PC-3 (cell line): ENCODE results near the gene KRT8. TPM values are rescaled to one million over a fixed set of nuclear protein-coding genes. Genes with fewer than 3 reads are reported as not detected.

Source experiments
- ATAC-seq: fragments of 200-7000 bp; cut with Tn5 transposase; 2 replicates; pipeline ENCODE4 v1.9.1; 2020; ENCODE audit warnings: mild to moderate bottlenecking, moderate library complexity
- BruUV-seq: library from RNA; stranded (reverse); fragments of 400-500 nt; replicated peaks from 2 replicates; lab custom pipeline; 2021; lab: Mats Ljungman, UMichigan
- CTCF ChIA-PET: fragments of 300-600 bp; sonication (Branson Sonifier 250); formaldehyde crosslinking; loops from one replicate; lab custom pipeline; 2022; ENCODE audit warnings: antibody characterized with exemption; lab: Charles Lee
- POLR2A ChIA-PET: fragments of 300-600 bp; sonication (Branson Sonifier 250); formaldehyde crosslinking; loops from one replicate; lab custom pipeline; 2022; ENCODE audit warnings: antibody characterized with exemption; ENCODE audit not compliant: unreplicated experiment; lab: Charles Lee
- DNase-seq: peaks from one replicate; pipeline ENCODE4 v3.0.0-alpha.2; 2015
- H2AFZ ChIP-seq: fragments of 300-600 bp; sonication (generic); 2 replicates; pipeline ENCODE4 v1.6.0; 2016; ENCODE audit warnings: antibody characterized with exemption, low read length
- H3F3A ChIP-seq: fragments of 300-600 bp; sonication (generic); one replicate; pipeline ENCODE4 v1.6.0; 2017; ENCODE audit warnings: antibody characterized with exemption, low read length, control low read depth, mild to moderate bottlenecking; ENCODE audit not compliant: unreplicated experiment
- H3K27ac ChIP-seq: fragments of 300-600 bp; sonication (generic); 2 replicates; pipeline ENCODE4 v1.5.1; 2016; ENCODE audit warnings: mild to moderate bottlenecking, low read length
- H3K27me3 ChIP-seq: fragments of 300-600 bp; sonication (generic); 2 replicates; pipeline ENCODE4 v1.6.1; 2016; ENCODE audit warnings: low read length, mixed read lengths
- H3K36me3 ChIP-seq: fragments of 300-600 bp; sonication (generic); 2 replicates; pipeline ENCODE4 v1.6.1; 2016; ENCODE audit warnings: low read depth, mixed run types, low read length, mixed read lengths
- H3K4me1 ChIP-seq: fragments of 300-600 bp; sonication (generic); 2 replicates; pipeline ENCODE4 v1.5.1; 2016; ENCODE audit warnings: low read length; ENCODE audit not compliant: insufficient read depth
- H3K4me2 ChIP-seq: fragments of 300-600 bp; sonication (generic); 2 replicates; pipeline ENCODE4 v1.6.0; 2016; ENCODE audit warnings: low read length
- H3K4me3 ChIP-seq: fragments of 300-600 bp; sonication (generic); 2 replicates; pipeline ENCODE4 v1.5.1; 2016; ENCODE audit warnings: mild to moderate bottlenecking, low read length, mixed read lengths
- H3K79me2 ChIP-seq: fragments of 300-600 bp; sonication (generic); 2 replicates; pipeline ENCODE4 v1.6.1; 2017; ENCODE audit warnings: low read length, mixed read lengths
- H3K9ac ChIP-seq: fragments of 300-600 bp; sonication (generic); 2 replicates; pipeline ENCODE4 v1.6.0; 2016; ENCODE audit warnings: mild to moderate bottlenecking, low read length
- H3K9me2 ChIP-seq: fragments of 300-600 bp; sonication (generic); replicated peaks from 2 replicates; pipeline ENCODE4 v1.6.1; 2016; ENCODE audit warnings: mixed run types, low read length, mixed read lengths
- H3K9me3 ChIP-seq: fragments of 300-600 bp; sonication (generic); 2 replicates; pipeline ENCODE4 v1.6.1; 2016; ENCODE audit warnings: low read length, mixed read lengths
- H4K20me1 ChIP-seq: fragments of 300-600 bp; sonication (generic); 2 replicates; pipeline ENCODE4 v1.6.1; 2016; ENCODE audit warnings: low read length, mixed read lengths
- EZH2 ChIP-seq: fragments of 300-600 bp; sonication (generic); IDR thresholded peaks from one replicate; pipeline ENCODE4 v1.6.1; 2017; ENCODE audit warnings: antibody characterized with exemption, mild to moderate bottlenecking, low read length; ENCODE audit not compliant: unreplicated experiment
- EZH2phosphoT487 ChIP-seq: fragments of 300-600 bp; sonication (generic); IDR thresholded peaks from 2 replicates; pipeline ENCODE4 v1.6.1; 2018; ENCODE audit warnings: mild to moderate bottlenecking, antibody characterized with exemption, low read length, borderline replicate concordance
- intact Hi-C: fragments of 100-400 bp; cut with micrococcal nuclease; formaldehyde crosslinking; loops from 2 replicates; pipeline ENCODE4 v1.9.0; 2023
- total RNA-seq: library from RNA; depleted of rRNA; stranded (reverse); fragments of >200 nt; gene quantifications from 2 replicates; pipeline ENCODE4 v1.2.3, GENCODE V29; 2014
- TF ChIP-seq, protein P1 (sequence below): fragments of 300-600 bp; sonication (generic); conservative IDR thresholded peaks from 2 replicates; pipeline ENCODE4 v1.5.1; 2017; ENCODE audit warnings: antibody characterized with exemption, low read depth, mild to moderate bottlenecking, low read length

The KRT8 gene
- total RNA-seq, 1 experiment from 2014 or later: 719 TPM

DNA sequence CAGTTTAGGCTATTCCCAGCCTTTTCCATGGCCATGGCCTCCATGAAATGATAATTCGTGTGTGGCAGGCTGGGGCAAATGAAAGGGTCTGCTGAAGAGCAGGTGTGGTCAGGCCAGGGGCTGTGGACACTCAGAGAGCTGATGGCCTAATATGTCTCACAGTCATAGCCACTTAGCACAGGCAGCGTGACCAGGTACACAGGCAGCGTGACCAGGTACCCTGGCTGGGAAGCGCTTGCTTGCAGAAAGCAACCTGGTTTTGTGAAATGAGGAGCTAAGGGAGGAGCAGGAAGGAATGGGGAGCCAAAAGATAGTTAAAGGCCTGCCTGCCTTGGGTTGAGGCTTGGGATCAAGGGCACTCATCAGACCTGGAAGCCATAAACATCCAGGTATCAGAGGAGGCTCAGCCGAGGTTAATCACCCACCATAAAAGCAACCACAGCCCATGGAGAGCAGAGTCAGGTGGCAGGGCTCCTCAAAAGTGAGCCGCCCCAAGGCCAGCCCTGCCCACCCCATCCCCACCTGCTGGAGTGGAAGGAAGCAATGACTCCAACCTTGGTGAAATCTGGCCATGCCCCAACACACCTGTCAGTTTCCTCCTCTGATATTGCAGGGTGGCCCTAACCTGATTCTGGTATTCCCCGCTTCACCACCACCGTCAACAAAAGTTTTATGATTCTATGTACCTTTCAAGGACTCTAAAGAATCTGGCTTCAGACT is 8.0 kb upstream of the KRT8 start:
- DNase-seq: no peak
- TF ChIP-seq EZH2 (no peak), EZH2phosphoT487 (no peak)
- TF ChIP-seq, protein P1, sequence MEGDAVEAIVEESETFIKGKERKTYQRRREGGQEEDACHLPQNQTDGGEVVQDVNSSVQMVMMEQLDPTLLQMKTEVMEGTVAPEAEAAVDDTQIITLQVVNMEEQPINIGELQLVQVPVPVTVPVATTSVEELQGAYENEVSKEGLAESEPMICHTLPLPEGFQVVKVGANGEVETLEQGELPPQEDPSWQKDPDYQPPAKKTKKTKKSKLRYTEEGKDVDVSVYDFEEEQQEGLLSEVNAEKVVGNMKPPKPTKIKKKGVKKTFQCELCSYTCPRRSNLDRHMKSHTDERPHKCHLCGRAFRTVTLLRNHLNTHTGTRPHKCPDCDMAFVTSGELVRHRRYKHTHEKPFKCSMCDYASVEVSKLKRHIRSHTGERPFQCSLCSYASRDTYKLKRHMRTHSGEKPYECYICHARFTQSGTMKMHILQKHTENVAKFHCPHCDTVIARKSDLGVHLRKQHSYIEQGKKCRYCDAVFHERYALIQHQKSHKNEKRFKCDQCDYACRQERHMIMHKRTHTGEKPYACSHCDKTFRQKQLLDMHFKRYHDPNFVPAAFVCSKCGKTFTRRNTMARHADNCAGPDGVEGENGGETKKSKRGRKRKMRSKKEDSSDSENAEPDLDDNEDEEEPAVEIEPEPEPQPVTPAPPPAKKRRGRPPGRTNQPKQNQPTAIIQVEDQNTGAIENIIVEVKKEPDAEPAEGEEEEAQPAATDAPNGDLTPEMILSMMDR: no peak
- no peaks in the 10 kb centered on the region for H4K20me1 ChIP-seq
- no TSS peak for BruUV-seq
- ChIA-PET POLR2A (no interaction called here), CTCF (no interaction called here)
- H3F3A ChIP-seq: no peaks in the 10 kb centered on the region
- H3K4me2 ChIP-seq: no peak overlapping the region
- no peak overlapping the region for H2AFZ ChIP-seq
- no peaks in the 10 kb centered on the region for H3K27me3 ChIP-seq
- no peaks in the 10 kb centered on the region for H3K9me3 ChIP-seq
- H3K27ac ChIP-seq: no peak overlapping the region
- ATAC-seq: no peak
- intact Hi-C loops: no loop called here
- peaks cover 21% of the 10 kb centered on the region for H3K4me1 ChIP-seq
- H3K9me2 ChIP-seq: no peaks in the 10 kb centered on the region
- H3K36me3 ChIP-seq: no peaks in the 10 kb centered on the region
- H3K79me2 ChIP-seq: no peaks in the 10 kb centered on the region
- no peak overlapping the region for H3K4me3 ChIP-seq
- H3K9ac ChIP-seq: no peak overlapping the region

DNA sequence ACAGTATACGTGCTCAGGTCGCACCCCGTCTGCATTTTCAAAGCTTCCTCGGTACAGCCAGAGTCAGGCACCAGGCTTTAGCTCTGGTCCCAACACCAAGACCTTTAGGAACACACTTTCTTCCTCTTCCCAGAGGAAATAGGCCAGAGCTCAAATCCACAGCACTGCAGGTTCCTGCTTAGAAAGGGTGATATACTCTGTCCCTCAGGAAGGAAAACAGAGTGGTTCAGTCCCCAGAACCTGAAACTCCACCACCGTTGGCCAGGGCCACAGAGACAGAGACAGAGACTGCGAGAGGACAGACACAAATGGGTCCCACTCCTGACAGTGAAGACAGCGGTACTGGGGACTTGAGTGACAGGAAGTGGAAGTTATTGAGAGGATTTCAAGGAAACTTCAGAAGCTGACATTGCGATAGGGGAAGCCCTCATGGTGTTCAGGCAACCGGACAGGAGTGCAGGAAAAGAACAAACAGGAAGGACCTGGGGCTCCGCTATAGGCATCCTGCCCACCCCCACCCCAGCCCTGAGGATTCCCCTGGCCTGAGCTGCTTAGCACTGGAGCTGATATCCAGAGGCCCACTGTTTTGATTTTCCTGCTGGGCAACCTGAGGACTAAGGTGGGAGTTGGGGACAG is 5.5 kb upstream of the KRT8 start:
- H3K9ac ChIP-seq: no peak overlapping the region
- no peak overlapping the region for H3K4me3 ChIP-seq
- H3K4me1 ChIP-seq: peaks cover 45% of the 10 kb centered on the region
- H3K27ac ChIP-seq: no peak overlapping the region
- BruUV-seq: no TSS peak
- DNase-seq (no peak), ATAC-seq (no peak)
- no peak overlapping the region for H3K4me2 ChIP-seq
- CTCF ChIA-PET: no interaction called here
- H3K79me2 ChIP-seq: peaks cover 9% of the 10 kb centered on the region; the same call in 1 of the 2 replicates
- POLR2A ChIA-PET: no interaction called here
- H2AFZ ChIP-seq: no peak overlapping the region
- H3K9me2 ChIP-seq: no peaks in the 10 kb centered on the region
- no peaks in the 10 kb centered on the region for H3K36me3 ChIP-seq
- no peaks in the 10 kb centered on the region for H3K27me3 ChIP-seq
- TF ChIP-seq, protein P1: no peak
- no peak for TF ChIP-seq EZH2
- TF ChIP-seq EZH2phosphoT487: no peak
- no peaks in the 10 kb centered on the region for H3F3A ChIP-seq
- no peaks in the 10 kb centered on the region for H4K20me1 ChIP-seq
- intact Hi-C loops: no loop called here
- H3K9me3 ChIP-seq: no peaks in the 10 kb centered on the region

DNA sequence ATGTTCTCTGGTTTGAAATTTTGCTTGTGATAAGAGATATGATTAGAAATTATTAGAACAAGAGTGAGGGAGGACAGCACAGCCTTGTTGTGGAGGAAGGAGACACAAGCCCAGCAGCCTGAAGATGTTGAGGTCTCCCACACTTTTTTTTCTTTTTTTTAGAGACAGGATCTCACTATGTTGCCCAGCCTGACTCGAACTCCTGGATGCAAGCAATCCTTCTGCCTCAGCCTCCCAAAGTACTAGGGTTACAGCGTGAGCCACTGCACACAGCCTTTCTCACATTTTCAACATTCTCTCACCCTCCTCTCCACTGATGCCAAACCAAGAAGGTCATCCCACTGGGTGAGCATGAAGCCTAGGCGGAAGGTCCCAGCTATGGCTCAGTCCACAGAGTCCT is 4.9 kb upstream of the KRT8 start:
- no peaks in the 10 kb centered on the region for H3K9me3 ChIP-seq
- peaks cover 10% of the 10 kb centered on the region for H3K79me2 ChIP-seq
- no TSS peak for BruUV-seq
- H3K27ac ChIP-seq: no peak overlapping the region
- H3K4me1 ChIP-seq: peaks cover 49% of the 10 kb centered on the region
- no peaks in the 10 kb centered on the region for H4K20me1 ChIP-seq
- no peak for DNase-seq
- no peak overlapping the region for H3K9ac ChIP-seq
- ChIA-PET POLR2A (no interaction called here), CTCF (interaction anchor here (1.0 kb wide), 1 partner anchor 71 kb away, joined by 6 read pairs; no protein-coding TSS in a partner anchor)
- no peak overlapping the region for H2AFZ ChIP-seq
- no peaks in the 10 kb centered on the region for H3F3A ChIP-seq
- H3K27me3 ChIP-seq: no peaks in the 10 kb centered on the region
- no peaks in the 10 kb centered on the region for H3K9me2 ChIP-seq
- no peak for ATAC-seq
- no peaks in the 10 kb centered on the region for H3K36me3 ChIP-seq
- TF ChIP-seq, protein P1: no peak
- TF ChIP-seq EZH2: no peak
- no peak for TF ChIP-seq EZH2phosphoT487
- no peak overlapping the region for H3K4me2 ChIP-seq
- intact Hi-C loops: no loop called here
- H3K4me3 ChIP-seq: no peak overlapping the region
